AG04449 (cell line): Measurements from ENCODE around the gene GMDS.

Experiments used
- CTCF ChIA-PET: fragments of 350-600 bp; formaldehyde crosslinking; extraction: SDS; loops from one replicate; lab custom pipeline; 2021; ENCODE audit warnings: antibody characterized with exemption; lab: Yijun Ruan, JAX
- POLR2A ChIA-PET: fragments of 400-600, 350-600 bp; formaldehyde crosslinking; extraction: SDS; loops from one replicate; lab custom pipeline; 2020; ENCODE audit warnings: antibody characterized with exemption, inconsistent platforms; lab: Yijun Ruan, JAX
- DNase-seq: peaks from one replicate; pipeline ENCODE4 v3.0.0-alpha.2; 2010; ENCODE audit warnings: low read depth, low spot score
- H3K4me3 ChIP-seq: 2 replicates; pipeline ENCODE4 v1.5.1; 2011; ENCODE audit warnings: low read depth, mild to moderate bottlenecking, control low read depth, low read length
- TF ChIP-seq, protein P1 (sequence below): IDR thresholded peaks from one replicate; pipeline ENCODE4 v1.5.1; 2011; ENCODE audit warnings: mild to moderate bottlenecking, moderate library complexity, low read length, control low read depth, inconsistent platforms; ENCODE audit not compliant: insufficient read depth; ENCODE audit errors: missing control alignments

GMDS gene

DNA sequence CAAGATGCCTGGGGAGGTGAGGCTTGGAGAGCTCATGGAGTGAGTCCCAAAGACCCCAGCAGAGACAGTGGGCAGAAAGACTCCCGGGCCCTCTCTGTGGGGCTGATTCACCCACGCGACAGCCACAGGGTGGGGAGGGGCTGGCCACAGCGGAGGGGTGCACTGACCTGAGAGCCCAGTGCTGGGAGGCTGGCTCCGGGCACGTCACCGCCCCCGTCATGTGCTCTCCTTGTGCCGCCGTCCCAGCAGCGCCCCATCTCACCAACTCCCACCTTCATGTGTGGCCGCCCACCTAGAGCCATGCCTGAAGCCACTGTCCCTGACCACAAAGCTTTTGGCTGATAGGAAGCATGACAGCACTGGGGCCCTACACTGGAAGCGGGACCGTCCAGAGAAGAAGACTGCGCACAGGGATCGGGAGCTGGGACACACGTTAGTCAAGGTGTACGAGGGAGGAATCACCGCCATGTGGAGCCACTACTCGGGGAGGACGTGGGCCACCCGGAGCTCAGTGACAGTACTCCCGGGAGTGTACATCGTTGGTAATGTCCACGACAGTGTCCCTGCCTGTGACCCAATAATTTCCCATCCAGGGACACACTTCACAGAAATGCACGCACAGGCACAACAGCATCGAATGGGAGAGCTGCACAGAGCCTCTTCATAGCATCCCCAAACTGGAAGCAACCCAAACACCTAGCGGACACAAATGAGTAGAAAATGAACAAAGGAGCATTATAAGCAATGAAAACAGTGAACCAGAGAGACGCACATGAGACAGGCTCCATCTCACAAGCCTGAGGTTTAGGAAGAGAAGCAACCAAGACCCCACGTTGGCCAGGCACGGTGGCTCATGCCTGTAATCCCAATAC is 664.0 kb downstream of the GMDS start:
- TF ChIP-seq, protein P1, sequence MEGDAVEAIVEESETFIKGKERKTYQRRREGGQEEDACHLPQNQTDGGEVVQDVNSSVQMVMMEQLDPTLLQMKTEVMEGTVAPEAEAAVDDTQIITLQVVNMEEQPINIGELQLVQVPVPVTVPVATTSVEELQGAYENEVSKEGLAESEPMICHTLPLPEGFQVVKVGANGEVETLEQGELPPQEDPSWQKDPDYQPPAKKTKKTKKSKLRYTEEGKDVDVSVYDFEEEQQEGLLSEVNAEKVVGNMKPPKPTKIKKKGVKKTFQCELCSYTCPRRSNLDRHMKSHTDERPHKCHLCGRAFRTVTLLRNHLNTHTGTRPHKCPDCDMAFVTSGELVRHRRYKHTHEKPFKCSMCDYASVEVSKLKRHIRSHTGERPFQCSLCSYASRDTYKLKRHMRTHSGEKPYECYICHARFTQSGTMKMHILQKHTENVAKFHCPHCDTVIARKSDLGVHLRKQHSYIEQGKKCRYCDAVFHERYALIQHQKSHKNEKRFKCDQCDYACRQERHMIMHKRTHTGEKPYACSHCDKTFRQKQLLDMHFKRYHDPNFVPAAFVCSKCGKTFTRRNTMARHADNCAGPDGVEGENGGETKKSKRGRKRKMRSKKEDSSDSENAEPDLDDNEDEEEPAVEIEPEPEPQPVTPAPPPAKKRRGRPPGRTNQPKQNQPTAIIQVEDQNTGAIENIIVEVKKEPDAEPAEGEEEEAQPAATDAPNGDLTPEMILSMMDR, result no peak
- CTCF ChIA-PET, result interaction anchor here (1.1 to 1.7 kb wide), 2 partner anchors 11 to 15 kb away, joined by 4 read pairs; no protein-coding TSS in a partner anchor

DNA sequence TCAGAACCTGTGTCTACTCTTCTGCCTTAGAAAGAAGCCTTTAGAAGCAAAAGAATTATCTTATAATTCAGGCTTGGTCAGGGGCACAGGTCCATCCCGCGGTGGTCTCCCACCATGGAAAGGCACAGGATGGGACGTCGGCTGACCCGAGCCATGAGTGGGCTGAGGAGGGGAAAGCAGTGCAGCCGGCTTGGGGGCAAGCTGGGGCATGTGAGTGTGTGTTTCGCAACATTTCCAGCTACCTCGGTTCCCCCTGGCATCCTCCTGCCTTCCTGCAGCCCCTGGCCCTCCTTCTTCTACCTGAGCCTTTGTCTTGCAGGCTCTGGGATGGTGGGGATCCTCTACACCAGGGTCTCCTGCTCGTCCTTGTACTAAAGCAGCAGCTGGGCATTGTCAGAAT is 664.8 kb downstream of the GMDS start:
- ChIA-PET CTCF (interaction anchor here (0.9 to 1.7 kb wide), 4 partner anchors 9 to 26 kb away, joined by 4 to 6 read pairs (median 4); no protein-coding TSS in a partner anchor), POLR2A (no interaction called here)
- DNase-seq, result no peak
- TF ChIP-seq, protein P1, result no peak
- H3K4me3 ChIP-seq, result no peak overlapping the region

More for the DNA sequence above, 664.0 kb downstream of the GMDS start:
- no peak overlapping the region for H3K4me3 ChIP-seq
- POLR2A ChIA-PET, result no interaction called here
- DNase-seq, result no peak

DNA sequence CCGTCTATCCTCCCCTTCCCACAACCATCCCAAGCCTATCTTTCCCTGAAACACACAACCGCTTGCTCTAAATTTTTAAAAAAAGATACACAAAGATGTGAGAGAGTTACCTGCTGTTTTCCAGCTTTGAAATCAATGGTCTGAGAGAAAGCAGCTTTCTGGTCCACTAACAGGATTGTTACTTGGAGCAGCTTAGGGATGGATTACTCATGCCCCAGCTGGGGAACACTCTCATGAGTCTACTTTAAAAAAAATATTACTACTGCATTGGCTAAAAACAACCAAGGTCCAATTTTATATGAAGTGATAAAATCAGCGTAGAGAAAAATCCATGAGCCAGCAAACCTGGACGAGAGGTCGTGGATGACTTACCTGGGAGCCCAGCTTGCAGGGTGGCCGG is 665.3 kb downstream of the GMDS start:
- TF ChIP-seq, protein P1, result no peak
- POLR2A ChIA-PET, result no interaction called here
- CTCF ChIA-PET, result interaction anchor here (0.9 to 1.3 kb wide), 4 partner anchors 10 to 1054 kb away, joined by 3 to 6 read pairs (median 4); no protein-coding TSS in a partner anchor
- H3K4me3 ChIP-seq, result no peak overlapping the region
- no peak for DNase-seq

DNA sequence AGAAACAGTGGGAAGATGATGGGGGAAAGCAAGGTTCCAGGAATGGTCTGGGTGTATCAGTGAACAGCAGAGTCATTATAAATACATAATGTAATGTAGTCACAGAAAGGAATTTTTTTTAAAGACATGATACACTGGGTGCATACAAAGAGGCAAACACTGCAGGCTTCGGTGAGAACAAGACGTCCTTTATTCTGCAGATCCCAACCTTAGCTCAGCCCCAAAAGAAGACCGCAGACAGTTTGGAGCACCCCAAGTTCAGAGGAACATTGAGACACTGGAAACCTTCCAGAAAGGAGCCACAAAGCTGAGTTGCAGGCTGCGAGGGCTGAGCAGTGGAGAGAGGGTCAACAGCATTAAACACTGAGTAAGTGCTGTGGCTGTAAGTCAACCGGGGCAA is 666.3 kb downstream of the GMDS start:
- ChIA-PET CTCF (interaction anchor here (1.2 to 1.3 kb wide), 2 partner anchors 24 to 1055 kb away, joined by 3 to 6 read pairs; no protein-coding TSS in a partner anchor), POLR2A (no interaction called here)
- DNase-seq, result no peak
- TF ChIP-seq, protein P1, result no peak
- H3K4me3 ChIP-seq, result no peak overlapping the region

DNA sequence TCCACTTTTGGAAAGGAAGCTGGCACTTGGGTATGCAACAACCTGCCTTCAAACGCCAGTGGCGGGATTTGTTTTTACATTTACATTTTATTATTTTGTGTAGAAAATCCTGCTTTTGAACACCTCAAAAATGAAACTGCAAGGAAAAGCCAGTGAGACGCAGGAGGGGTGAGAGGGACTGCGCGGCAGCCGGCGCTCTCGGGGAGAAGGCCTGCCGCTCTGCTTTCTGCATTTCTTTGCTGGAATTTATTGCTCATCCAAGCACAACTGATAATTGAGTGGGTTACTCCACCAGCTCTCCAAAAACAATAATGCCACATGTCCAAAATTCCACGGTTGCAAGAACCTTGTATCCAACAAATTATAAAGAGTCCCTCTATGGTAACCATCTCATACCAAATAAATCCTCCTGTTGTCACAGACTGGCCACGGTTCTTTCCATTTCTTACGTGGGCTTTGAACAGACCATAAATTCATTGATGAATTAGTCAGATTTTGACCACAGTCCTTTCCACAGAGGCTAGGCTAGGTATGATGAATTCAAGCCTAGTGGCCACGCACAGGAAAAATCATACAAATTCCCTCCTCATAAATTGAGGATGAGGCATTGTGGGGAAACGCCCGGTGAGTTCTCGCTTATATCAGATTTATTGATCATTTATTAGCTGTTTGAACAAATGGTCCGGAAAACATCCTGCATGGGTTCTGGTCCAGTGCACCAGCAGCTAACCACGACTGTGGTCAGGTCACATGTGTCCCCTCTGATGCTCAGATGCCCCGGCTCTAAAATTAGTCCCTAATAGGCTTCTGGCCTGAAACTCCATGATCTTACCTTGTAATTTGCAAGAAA is 667.3 kb downstream of the GMDS start:
- ChIA-PET CTCF (interaction anchor here (1.1 to 2.0 kb wide), 3 partner anchors 18 to 1116 kb away, joined by 3 to 9 read pairs (median 3); no protein-coding TSS in a partner anchor), POLR2A (no interaction called here)
- TF ChIP-seq, protein P1, result no peak
- no peak for DNase-seq
- H3K4me3 ChIP-seq, result no peak overlapping the region
